ENCODE data around the gene SLC36A3.

Gene SLC36A3

DNA sequence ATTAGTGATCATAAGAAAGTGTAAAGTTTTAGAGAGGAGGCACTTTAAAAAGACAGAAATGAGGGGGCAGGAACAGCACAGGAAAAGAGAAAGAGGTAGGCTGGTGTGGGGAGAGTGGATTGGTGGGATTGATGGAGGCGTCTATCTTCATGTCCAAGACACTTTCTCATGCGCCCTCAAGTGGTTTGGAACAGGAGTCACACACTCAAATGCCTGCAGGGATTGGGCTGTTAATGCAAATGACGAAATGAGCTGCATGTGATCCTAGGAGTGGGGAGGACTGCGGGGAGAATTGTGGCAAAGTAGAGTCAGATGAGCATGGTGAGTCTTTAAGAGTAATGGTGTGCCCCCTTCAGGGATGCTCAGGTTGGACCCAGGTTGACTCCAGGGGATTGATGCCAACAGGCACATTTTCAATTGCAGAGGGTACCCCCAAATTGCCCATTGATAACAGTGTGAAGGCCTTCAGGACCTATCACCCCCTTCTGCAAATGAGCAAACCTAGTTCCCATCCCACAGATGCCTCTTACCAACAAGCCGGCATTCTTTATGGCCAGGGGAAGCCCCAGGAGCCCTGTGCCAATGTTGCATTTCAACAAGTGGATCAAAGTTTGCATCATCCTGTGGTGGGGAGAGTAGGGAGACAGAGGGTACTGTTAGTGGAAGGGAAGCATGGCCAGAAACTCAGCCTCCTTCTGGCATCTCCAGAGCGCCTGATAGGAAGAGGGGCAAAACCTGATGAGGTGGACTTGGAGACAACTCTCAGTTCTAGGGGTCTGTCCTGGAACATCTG is 5.3 kb downstream of the SLC36A3 start:
- no peak for DNase-seq (ENCODE audit: low read depth)

DNA sequence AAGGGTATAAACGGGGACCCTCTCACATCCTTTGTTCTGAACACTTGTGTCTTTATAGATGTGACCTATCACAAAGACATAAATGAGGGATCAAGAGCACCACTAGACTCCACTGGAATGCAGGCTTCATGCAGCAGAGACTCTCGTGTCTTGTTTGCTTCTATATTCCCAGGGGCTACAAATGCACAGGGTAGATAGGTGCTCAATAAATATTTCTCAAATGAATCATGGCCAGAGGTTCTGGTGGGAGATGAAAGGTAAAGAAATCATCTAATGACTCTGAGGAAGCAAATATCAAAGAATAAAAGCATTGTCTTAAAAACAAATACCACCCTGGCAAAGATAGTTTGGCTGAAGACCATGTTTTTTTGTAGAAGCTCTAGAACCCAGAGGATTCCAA is 6.6 kb downstream of the SLC36A3 start:
- no peak for DNase-seq (ENCODE audit: low read depth)

DNA sequence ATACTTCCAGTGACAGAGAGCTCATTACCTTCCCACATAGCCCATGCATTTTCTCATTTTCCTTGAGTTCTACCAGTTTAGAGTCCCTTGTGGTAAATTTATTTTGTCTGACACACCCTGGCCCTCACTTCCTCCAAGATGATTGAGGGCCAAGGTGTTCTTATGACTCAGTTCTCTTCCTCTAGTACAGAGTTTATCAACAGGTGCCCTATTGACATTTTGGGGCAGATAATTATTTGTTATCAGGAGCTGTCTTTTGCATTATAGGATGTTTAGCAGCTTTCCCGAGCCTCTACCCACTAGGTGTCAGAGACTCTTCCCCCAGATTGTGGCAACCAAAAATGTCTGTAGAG is 7.1 kb downstream of the SLC36A3 start:
- DNase-seq (ENCODE audit: low read depth) = no peak

DNA sequence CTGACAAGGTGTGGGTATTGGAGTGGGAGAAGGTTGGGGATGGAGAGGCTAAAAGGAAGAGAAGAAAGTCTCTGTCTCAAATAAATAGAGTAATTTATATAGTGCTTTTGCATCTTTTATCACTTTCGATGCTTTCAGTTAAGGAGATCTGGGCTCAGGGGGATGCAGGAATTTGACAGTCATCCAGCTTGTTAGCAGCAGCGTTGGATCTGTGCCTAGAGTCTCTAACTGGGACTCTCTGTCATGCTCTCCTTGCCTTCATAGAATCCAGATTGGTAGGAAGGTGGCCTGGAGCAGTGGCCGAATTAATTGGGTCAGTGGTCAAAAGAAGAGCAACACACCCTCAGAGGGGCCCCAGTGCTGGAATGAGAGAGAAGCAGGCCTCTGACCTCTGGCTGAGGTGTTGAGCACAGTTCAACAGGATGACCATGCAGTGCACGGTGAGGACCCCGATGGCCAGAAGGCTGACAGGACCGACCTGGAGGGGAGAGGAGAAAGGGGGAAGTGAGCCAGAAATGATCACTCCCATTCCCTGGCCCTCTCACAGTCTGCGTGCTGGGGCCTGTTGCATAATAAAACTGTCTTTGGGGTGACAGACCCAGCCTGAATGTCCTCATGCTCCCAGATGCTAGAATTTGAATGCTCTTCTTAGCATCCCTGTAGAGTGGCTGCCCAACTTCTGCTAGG is 7.6 kb downstream of the SLC36A3 start:
- no peak for DNase-seq (ENCODE audit: low read depth)

DNA sequence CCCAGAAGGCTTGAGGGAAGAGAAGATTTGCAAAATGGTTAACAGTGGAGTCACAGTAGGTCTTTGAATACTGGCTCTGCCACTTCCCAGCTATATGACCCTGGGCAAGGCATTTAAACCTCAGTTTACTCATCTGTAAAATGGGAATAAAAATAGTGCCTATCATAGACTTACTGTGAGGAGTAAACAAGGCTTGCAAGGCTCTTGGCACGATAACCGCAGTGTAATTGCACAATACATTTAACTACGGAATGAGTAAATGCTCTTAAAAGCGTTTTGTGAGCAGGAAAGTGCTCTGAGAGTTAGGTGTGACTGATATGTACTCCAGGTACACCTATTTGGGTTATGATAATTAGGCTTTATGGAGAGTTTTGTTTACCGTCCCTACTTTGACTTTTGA is 8.4 kb downstream of the SLC36A3 start:
- no peak for DNase-seq (ENCODE audit: low read depth)

DNA sequence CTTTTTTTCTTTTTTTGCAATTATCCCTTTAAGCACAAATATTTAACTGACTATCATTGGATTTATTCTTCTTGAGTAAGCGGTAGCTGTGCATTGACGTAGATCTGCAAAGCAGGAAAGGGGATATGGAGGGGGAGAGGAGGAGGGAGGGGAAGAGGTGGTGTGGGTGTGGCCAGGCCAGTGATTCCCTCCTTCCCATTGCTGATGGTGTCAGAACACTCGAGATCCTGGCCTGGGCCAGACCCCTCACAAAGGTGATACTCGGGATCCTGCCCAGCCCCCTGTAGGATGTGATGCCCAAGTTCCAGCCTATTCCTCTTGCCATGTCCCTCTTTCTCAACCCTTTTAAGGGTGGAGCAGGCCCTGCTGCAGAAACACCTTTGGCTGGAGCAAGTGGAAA is 9.9 kb downstream of the SLC36A3 start:
- no peak for DNase-seq (ENCODE audit: low read depth)

DNA sequence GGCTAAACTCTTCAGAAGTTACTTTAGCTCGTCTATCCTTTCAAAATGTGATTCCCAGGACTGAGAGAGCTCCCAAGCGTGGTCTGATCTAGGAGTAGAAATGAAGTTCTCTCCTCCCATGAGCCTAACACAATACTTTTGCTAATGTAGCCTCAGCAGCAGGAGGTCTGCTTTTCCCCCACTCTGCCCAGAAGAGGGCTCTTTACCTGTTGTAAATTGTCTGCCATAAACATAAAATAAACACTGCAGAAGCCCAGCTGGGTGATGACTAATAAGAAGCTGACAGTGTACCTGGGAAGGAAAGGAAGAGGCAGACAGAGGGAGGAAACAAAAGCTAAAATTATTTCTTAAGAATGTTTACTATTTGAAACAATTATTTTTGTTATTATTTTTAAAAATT is 15.4 kb downstream of the SLC36A3 start:
- DNase-seq (ENCODE audit: low read depth) = no peak

DNA sequence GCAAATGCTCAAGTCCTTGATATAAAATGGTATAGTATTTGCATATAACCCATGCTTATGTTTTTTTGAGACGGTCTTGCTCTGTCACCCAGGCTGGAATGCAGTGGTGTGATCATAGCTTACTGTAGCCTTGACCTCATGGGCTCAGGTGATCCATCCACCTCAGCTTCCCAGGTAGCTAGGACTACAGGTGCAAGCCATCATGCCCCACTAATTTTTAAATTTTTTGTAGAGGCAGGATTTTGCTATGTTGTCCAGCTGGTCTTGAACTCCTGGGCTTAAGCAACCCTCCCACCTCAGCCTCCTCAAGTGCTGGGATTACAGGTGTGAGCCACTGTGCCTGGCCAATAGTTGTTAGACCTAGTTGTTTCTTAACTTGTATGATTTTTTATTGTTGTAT is 17.3 kb downstream of the SLC36A3 start:
- no peak for DNase-seq (ENCODE audit: low read depth)

DNA sequence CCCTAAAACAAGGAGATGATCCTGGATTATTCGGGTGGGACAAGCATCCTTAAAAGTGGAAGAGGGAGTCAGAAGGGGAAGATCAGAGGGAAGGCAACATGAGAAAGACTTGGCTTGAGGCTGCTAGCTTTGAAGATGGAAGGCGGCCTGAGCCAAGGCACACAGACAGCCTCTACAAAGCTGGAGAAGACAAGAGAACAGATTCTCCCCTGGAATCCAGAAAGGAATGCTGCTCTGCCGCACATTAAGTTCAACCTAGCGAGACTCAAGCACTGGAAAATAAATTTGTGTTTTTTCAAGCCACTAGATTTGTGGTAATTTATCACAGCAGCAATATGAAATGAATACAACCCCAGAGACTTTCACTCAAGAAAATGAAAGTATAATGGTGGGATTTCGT is 17.9 kb downstream of the SLC36A3 start:
- DNase-seq (ENCODE audit: low read depth) = no peak

DNA sequence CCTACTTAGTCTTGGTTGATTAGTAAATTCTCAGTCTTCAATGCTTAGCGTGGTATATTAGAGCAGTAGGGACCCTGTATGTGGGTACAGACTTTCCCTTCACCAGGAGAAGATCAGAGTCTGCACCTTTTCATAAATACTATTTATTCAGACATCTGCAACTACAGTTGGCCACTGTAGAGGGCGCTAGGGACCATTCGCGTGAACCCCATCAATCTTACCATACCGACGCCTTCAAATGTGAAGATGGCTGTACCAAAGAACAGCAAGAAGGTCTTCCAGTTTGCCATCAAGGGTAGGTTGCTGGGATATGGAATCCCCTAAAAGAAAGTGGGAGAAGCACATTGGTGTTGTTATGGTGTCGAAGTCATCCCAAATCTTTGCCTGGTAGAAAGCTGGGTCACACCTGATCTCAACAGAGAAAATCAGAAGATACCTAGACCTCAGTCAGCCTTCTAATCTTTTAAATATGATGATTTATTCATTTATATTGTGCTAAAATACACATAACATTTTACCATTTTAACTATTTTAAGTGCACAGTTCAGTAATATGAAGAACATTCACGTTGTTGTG is 19.1 kb downstream of the SLC36A3 start:
- DNase-seq (ENCODE audit: low read depth) = no peak

DNA sequence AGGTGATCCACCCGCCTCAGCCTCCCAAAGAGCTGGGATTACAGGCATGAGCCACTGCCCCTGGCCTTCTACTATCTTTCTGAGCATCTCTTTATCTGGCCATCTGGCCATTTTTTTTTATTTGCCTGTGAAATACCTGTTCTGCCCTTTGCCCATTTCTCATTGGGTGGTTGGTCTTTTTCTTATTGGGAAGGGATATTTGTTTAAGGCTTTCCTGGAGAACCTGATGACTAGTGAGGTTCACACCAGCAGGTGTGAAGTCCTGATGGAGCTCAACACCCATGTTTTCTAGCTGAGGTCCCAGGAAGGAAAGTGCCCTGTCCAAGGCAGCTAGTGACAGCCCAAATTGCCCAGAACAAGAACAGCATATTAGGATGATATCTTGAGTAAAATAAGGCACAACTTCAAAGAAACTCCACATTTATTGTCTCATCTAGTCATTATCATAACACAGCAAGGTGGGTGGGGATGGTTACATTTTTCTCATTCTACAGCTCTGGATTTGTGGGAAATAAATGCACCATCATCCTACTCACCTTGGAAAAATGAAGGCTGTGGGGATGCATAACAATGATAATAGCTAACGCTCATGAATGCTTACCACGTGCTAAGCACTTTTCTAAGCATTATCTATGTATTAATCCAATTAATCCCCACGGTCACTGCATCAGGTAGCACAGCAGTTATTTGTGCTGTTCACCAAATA is 20.3 kb downstream of the SLC36A3 start:
- no peak for DNase-seq (ENCODE audit: low read depth)

DNA sequence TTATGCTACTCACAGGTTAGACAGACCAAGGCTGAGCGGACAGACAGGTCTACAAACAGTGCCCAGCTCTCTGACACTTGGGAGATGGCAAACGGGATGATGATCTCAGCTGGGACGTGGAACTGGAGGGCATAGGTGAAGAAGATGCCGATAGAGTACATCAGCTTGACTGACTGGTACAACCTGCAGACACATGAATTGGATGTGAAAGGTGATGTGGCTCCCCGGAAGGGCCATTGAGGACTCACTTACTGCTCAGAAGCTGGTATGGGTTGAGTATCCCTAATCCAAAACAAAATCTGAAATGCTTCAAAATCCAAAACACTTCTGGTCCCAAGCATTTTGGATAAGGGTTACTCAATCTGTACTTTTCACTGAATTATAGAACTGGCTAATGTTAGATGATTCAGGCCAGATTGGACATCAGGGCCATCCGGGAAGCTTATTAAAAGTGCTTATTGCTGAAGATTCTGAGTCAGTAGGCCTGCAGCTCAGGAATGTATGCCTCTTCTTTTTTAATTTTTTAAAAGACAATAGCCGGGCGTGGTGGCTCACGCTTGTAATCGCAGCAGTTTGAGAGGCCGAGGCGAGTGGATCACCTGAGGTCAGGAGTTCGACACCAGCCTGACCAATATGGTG is 22.4 kb downstream of the SLC36A3 start:
- no peak for DNase-seq (ENCODE audit: low read depth)

DNA sequence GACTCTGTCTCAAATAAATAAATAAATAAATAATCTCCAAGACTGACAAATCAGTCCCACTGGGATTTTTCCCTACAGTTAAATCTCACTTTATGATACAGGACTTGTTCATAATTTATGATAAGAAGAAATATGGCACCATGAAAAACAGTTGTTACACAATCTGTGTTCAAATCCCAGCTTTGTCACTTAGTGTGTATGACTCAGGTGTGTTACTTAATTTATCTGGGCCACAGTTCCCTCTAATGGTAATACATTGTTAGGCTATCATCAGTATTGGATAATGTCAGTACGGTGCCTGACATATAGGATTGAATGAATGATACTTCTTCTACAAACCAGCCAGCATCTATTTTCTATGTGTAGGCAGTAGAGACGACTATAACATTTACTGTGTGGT is 23.1 kb downstream of the SLC36A3 start:
- no peak for DNase-seq (ENCODE audit: low read depth)

DNA sequence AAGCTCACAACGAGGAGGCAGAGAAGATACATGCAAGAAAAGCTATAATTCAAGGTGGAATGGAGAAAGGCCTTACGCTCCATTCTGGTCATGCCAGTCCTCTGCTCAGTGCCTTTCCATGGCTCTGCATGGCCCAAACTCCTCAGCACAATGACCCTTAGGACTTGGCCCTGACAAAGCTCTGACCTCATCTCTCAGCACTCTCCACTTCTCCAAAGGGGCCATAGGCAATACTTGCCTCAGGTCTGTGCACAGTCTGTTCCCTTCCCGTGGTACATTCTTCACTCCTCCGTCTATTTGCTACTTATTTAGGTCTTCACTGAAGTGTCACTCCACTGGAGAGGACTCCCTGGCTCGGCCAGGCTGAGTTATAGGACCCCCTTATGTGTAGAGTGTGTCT is 24.7 kb downstream of the SLC36A3 start:
- DNase-seq (ENCODE audit: low read depth) = no peak

DNA sequence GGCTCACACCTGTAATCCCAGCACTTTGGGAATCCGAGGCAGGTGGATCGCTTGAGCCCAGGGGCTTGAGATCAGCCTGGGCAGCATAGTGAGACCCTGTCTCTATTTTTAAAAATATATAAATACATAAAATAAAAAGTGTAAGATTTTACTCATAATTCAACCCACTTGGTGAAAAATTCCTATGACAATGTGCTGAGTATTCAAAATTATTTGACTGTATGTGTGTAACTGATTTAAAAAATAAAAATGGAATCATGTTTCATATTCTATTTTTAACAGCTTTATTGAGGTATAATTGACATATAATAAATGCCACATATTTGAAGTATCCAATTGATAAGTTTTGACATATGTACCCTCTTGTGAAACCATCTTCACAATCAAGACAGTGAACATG is 27.8 kb downstream of the SLC36A3 start:
- DNase-seq (ENCODE audit: low read depth) = no peak

DNA sequence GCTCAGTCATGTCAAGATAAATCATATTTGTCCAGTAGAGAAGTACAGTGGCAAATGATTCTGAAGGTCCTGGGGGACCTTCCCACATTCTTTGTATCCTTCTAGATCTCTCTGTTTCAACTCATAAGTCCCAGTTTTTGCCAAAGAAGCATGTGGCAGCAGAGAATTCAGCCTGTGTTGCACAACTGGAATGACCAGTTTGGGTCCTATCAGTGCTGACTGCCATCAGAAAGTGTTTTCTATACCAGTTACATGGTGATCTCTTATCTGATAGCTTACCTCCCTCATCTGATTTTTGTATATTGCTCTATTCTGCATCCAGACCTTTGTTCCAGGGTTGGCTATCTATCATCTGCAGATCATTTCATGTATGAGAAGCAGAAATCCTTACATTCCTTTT is 28.9 kb downstream of the SLC36A3 start:
- no peak for DNase-seq (ENCODE audit: low read depth)

DNA sequence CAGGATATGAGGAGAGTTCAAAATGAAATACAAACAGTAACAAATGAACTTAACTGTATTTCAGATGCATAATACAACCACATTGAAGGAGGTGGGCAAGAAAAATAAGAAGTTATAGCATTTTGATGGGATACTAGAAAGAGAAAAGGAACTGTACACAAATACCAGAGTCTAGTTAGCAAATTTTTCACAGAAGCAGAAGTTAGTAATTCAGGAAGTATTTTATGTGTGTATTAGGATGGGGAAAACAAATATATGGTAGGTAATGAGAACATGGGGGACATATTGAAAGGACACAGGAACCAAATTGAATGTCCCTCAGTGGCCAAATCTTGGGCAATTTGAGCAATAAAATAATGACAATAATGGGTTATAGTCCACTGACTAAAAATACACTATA is 32.2 kb downstream of the SLC36A3 start:
- no peak for DNase-seq (ENCODE audit: low read depth)

DNA sequence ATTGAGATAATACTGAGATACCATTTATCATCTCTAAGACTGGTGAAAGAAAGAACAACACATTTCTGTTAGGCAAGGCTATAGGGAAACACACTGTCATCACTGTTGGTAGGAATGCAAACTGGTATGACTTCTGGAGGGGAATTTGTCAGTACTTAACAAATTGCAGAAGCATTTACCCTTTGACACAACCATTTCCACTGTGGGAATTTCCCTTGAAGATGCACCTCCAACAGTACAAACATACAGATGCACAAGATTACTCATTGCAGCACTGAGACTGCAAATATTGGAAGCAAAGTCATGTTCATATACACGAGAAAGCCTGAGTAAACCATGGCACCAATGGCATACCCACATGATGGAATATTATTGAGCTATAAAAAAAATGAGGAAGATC is 33.0 kb downstream of the SLC36A3 start:
- DNase-seq (ENCODE audit: low read depth) = no peak

DNA sequence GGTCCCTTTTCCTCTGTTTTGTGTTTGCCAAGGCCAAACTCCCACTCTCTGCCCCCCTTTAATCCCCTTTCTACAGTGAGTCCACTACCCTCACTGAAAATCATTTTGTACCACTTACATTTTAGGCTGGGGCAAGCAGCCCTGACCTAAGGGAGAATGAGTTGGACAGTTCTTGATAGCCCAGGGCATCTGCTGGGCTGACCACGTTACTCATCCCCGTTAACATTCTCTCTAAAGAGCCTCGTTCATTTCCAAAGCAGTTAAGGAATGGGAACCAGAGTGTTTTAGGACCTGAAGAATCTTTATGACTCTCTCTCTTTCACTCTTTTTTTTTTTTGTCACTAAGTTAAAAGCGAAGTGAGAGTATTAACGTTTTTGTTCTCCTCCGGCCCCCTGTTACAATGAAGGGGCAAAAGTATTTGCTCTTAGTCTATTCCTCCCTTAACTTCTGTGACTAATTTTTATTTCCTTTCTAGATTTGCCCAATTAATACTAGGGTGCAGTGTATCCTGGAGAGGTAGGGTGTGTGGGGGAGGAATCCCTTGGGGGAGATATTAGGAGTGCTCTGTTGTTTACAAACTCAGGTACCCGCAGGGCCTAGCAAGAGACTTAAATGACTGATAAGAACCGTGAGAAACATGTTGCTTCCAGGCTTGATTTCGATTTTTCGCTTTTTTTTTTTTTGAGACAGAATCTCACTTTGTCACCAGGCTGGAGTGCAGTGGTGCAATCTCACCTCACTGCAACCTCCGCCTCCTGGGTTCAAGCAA is 35.9 kb downstream of the SLC36A3 start:
- no peak for DNase-seq (ENCODE audit: low read depth)

DNA sequence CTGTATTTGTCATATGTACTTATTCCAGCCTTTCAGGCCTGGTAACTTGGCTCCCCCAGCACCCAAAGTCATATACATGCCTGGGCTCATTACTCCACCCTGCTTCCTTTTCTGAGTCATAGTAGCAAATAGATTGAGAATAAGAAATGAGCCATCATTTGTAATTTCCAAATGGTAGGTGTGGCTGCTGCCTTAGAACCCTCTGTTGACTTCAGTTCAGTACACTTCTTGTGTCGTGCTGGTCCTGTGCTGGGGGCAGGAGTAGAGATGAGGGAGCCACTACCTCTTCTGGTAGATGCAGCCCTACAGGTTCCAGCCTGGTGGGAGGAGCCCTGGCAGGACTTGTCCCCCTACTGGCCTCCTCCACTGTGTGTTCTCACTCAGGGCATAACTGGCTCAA is 39.5 kb downstream of the SLC36A3 start:
- no peak for DNase-seq (ENCODE audit: low read depth)

DNA sequence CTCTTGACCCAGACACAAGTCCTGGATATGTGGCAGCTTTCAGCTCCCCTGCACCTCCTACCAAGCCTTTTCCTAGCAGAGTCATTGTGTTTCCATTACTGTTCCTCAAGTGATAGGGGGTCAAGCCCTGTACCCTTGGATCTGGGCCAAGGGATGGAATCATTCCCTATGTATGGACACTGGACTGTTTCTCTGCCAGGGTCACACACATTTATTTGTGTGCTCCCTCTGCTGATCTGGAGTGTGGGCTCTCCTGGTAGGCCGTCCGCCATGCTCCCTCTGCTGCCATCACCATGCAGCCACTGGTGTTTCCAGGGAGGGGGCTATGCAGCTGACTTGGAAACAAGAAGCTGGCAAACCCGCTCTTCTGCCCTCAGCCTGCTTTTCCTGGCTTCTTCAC is 41.0 kb downstream of the SLC36A3 start:
- no peak for DNase-seq (ENCODE audit: low read depth)

DNA sequence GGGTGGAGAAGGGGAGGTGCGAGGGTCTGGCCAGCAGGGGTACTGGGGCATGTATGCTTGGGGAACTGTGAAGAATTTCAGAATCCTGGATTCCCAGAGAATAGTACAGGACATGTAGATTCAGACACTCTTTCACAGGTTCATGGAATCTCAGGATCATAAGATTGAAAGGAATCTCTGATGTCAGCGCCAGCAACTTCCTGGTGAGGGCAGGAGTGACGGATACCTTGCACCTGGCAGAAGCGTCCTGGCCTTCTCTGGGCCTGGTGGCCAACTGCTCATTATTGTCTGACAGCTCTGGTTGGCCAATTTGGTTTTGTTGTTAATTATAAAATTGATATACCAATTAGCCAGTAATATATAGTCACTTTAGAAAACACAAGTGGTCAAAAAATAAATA is 43.6 kb downstream of the SLC36A3 start:
- DNase-seq (ENCODE audit: low read depth) = no peak
